Endothelial cell (in vitro differentiated cells): ENCODE results near the gene ZFAND3. TPM values are rescaled to one million over a fixed set of nuclear protein-coding genes. Genes with fewer than 3 reads are reported as not detected.
"Not testable (repeated sequence)": the region's sequence is repeated elsewhere in the genome, so short reads cannot be mapped to it uniquely, and the experiment has no call there.

Experiments
- DNase-seq: peaks from one replicate; pipeline ENCODE4 v3.0.0; 2021; ENCODE audit warnings: low spot score
- H3K27ac Mint-ChIP-seq: one replicate; pipeline ENCODE4 v1.8.0; 2021; ENCODE audit warnings: mixed read lengths, inconsistent platforms; ENCODE audit not compliant: unreplicated experiment
- H3K27me3 Mint-ChIP-seq: one replicate; pipeline ENCODE4 v1.8.0; 2021; ENCODE audit warnings: mild to moderate bottlenecking, moderate library complexity, mixed read lengths, inconsistent platforms; ENCODE audit not compliant: unreplicated experiment
- H3K36me3 Mint-ChIP-seq: one replicate; pipeline ENCODE4 v1.8.0; 2021; ENCODE audit warnings: mild to moderate bottlenecking, low read depth, mixed read lengths, inconsistent platforms; ENCODE audit not compliant: unreplicated experiment
- H3K4me1 Mint-ChIP-seq: one replicate; pipeline ENCODE4 v1.8.0; 2021; ENCODE audit warnings: mild to moderate bottlenecking, mixed read lengths, inconsistent platforms; ENCODE audit not compliant: unreplicated experiment
- H3K4me3 Mint-ChIP-seq: one replicate; pipeline ENCODE4 v1.8.0; 2021; ENCODE audit warnings: mild to moderate bottlenecking, mixed read lengths, inconsistent platforms; ENCODE audit not compliant: unreplicated experiment
- H3K9me3 Mint-ChIP-seq: one replicate; pipeline ENCODE4 v1.8.0; 2021; ENCODE audit warnings: mixed read lengths, inconsistent platforms; ENCODE audit not compliant: unreplicated experiment
- total RNA-seq: library from RNA; stranded (reverse); fragmentation: NEBNext Ultra II Directional; extraction: Animal tissue kit (Norgen Biotek cat#: 25700); gene quantifications from one replicate; pipeline ENCODE4 v1.2.1, GENCODE V29; 2021; ENCODE audit not compliant: unreplicated experiment
- TF ChIP-seq, protein P1 (sequence below): fragments of 200-600 bp; sonication (generic); IDR thresholded peaks from one replicate; pipeline ENCODE4 v1.5.0; 2021; ENCODE audit warnings: antibody characterized with exemption; ENCODE audit not compliant: unreplicated experiment

Gene ZFAND3
- total RNA-seq, 1 donor from 2014 or later, result 96.3 TPM

DNA sequence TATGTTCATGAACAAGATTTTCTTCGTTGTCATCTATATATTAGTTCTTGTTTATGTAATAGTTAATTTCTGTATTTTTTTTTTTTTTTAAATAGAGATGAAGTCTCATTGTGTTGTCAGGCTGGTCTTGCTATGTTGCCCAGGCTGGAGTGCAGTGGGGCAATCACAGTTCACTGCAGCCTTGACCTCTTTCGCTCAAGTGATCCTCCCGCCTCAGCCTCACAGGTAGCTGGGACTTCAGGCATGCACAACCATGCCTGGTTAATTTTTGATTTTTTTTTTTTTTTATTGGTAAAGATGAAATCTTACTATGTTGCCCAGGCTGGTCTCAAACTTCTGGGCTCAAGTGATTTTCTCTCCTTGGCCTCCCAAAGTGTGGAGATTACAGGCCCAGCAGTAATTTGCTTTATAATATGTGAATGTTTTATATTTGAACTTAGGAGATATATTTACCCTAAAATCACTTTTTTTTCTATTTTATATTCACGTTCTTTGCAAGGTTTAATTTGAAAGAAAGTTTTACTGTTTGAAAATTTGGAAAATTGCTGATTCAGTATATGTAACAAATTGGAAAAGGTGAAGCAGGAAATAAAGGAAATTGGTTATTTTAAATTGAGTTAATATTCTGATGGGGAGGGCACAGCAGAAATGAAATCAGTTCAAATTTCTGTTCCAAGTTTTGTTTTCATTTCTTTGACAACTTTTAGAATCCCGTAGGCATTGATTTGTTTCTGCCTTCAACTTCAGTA lies 56.2 kb downstream of the ZFAND3 start:
- H3K4me1 Mint-ChIP-seq, result peaks cover 3% of the 10 kb centered on the region
- H3K27me3 Mint-ChIP-seq, result no peaks in the 10 kb centered on the region
- H3K27ac Mint-ChIP-seq, result no peak overlapping the region
- H3K9me3 Mint-ChIP-seq, result no peaks in the 10 kb centered on the region
- TF ChIP-seq, protein P1, sequence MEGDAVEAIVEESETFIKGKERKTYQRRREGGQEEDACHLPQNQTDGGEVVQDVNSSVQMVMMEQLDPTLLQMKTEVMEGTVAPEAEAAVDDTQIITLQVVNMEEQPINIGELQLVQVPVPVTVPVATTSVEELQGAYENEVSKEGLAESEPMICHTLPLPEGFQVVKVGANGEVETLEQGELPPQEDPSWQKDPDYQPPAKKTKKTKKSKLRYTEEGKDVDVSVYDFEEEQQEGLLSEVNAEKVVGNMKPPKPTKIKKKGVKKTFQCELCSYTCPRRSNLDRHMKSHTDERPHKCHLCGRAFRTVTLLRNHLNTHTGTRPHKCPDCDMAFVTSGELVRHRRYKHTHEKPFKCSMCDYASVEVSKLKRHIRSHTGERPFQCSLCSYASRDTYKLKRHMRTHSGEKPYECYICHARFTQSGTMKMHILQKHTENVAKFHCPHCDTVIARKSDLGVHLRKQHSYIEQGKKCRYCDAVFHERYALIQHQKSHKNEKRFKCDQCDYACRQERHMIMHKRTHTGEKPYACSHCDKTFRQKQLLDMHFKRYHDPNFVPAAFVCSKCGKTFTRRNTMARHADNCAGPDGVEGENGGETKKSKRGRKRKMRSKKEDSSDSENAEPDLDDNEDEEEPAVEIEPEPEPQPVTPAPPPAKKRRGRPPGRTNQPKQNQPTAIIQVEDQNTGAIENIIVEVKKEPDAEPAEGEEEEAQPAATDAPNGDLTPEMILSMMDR, result no peak
- DNase-seq, result no peak
- peaks cover 7% of the 10 kb centered on the region for H3K36me3 Mint-ChIP-seq
- H3K4me3 Mint-ChIP-seq, result no peak overlapping the region

DNA sequence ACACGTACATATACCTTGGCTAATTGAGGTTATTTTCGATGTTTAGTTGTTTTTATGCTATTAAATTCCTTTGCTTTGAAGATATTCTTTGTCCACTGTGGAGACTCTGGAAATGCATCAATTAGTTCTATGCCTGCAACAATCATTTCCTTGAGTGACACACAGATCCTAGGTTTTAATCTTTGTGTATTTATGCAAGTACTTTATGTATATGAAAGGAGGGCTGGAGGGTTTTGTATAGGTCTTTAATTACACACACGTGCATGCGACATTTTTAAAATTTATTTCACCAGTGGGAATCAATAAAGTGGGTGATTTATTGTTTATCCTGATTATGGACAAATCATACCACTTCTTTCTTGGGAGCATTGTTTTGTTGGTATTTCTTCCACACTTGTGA lies 57.3 kb downstream of the ZFAND3 start:
- Mint-ChIP-seq H3K4me1 (peaks cover 3% of the 10 kb centered on the region), H3K9me3 (no peaks in the 10 kb centered on the region), H3K27ac (no peak overlapping the region), H3K36me3 (peaks cover 7% of the 10 kb centered on the region), H3K27me3 (no peaks in the 10 kb centered on the region), H3K4me3 (no peak overlapping the region)
- DNase-seq, result no peak
- TF ChIP-seq, protein P1, result no peak

DNA sequence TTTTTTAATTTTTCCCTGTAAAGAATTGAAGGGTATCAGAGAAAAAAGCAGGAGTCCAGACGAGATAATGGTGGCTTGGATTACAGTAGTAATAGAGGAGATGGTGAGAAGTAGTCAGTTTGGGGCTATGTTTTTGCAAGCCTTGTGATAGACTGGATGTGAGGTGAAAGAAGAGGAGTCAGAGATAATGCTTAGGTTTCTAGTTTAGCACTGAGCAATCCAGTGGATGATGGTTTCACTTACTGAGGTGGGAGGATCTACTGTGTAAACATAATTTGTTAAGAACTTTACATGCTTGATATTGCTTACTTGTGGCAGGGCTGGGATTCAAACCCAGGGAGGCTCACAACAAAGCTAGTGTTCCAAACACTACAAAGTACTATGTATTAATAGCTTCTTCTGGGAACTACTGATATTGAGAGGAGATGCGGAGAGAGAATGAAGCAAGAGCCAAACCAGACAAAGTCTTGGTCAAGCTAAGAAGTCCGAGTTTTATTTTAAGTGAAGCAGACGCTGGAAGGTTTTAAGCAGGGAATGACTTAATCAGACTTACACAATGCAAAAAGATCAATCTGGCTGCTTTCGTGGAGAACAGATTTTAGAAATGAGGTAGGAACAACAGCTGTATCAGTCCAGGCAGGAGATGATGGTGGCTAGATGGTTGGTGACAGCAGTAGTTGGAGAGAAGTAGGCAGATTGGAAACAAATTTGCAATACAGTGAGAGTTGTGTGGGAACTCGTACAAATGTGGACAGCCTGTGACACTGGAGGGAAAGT lies 58.0 kb downstream of the ZFAND3 start:
- Mint-ChIP-seq H3K27me3 (no peaks in the 10 kb centered on the region), H3K27ac (no peak overlapping the region), H3K4me3 (no peak overlapping the region), H3K9me3 (no peaks in the 10 kb centered on the region), H3K4me1 (peaks cover 3% of the 10 kb centered on the region), H3K36me3 (no peaks in the 10 kb centered on the region)
- TF ChIP-seq, protein P1, result no peak
- no peak for DNase-seq

DNA sequence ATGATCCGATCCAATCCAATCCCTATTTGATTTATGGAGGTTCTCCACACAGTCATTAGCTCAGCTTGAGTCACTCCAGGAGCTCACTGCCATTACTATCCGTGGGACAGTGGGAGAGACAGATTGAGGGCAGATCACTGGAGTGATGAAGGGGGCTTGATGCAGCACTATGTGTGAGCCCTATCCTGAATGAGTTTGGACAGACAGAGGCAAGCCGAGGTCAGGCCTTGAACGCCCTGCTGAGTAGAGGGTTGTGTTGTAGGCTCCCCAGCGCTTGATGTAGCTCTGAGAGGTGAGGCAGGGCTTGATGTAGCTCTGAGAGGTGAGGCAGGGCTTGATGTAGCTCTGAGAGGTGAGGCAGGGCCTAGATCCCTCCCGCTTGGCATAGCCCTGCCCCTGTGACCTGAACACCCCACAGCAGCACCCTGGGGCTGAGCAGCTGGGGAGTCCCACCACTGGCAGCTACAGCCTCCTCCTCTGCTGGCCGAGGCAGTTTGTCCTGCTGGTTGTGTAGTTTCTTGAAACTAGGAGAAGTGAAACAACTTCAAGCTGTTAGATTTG lies 58.7 kb downstream of the ZFAND3 start:
- TF ChIP-seq, protein P1, result no peak
- Mint-ChIP-seq H3K4me1 (peaks cover 3% of the 10 kb centered on the region), H3K9me3 (no peaks in the 10 kb centered on the region), H3K4me3 (no peak overlapping the region), H3K27me3 (no peaks in the 10 kb centered on the region), H3K36me3 (no peaks in the 10 kb centered on the region), H3K27ac (no peak overlapping the region)
- DNase-seq, result no peak

DNA sequence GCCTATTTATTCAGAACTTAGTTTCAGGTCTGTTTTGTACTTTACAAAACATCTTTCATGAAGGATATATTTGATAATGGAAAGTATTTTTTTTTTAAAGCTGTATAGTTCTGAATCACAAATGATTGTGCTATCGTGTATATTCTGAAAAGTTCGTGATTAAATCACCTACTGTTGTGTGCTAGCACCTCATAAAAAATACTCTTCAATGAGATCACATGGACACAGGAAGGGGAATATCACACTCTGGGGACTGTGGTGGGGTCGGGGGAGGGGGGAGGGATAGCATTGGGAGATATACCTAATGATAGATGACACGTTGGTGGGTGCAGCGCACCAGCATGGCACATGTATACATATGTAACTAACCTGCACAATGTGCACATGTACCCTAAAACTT lies 61.1 kb downstream of the ZFAND3 start:
- not testable (repeated sequence) for H3K9me3 Mint-ChIP-seq, DNase-seq, H3K27ac Mint-ChIP-seq, H3K36me3 Mint-ChIP-seq, H3K4me3 Mint-ChIP-seq, H3K27me3 Mint-ChIP-seq, H3K4me1 Mint-ChIP-seq
